ENCODE results near the gene TMA7B.

GRCh38 chr22:39965748-39966147 lies 5.6 kb downstream of the TMA7B start:
- no peak for TF ChIP-seq CTCF (conservative IDR thresholded peaks at IDR 0.05; ENCODE audit: low read depth, low read length)
- no peak for TF ChIP-seq POLR2A (IDR thresholded peaks at IDR 0.05; ENCODE audit: low read depth, low read length)
- no peak for TF ChIP-seq CHD1 (IDR thresholded peaks at IDR 0.05; ENCODE audit: low read depth, low read length)
